HG03280 (cell line): ENCODE results near the gene TMEM181.

Experiments
- ATAC-seq: cut with Tn5 transposase; IDR thresholded peaks from one replicate; pipeline ENCODE4 v1.9.1; 2021; ENCODE audit warnings: mild to moderate bottlenecking, moderate library complexity; ENCODE audit not compliant: unreplicated experiment

Gene TMEM181

GRCh38 chr6:158677906-158678578, 118.2 kb downstream of the TMEM181 start:
- no peak for ATAC-seq

GRCh38 chr6:158680015-158680414, 120.1 kb downstream of the TMEM181 start:
- ATAC-seq = no peak

- no peak for ATAC-seq
Observed at GRCh38 chr6:158680481-158680880, 120.6 kb downstream of the TMEM181 start.

GRCh38 chr6:158684311-158684710, 124.4 kb downstream of the TMEM181 start:
- no peak for ATAC-seq

- ATAC-seq = no peak
Observed at GRCh38 chr6:158684745-158685324, 124.9 kb downstream of the TMEM181 start.
